Small intestine (tissue), 7 donors: Measurements from ENCODE around the gene HOXC5. TPM values are rescaled to one million over a fixed set of nuclear protein-coding genes. Genes with fewer than 3 reads are reported as not detected.

Experiments used
- DNase-seq, 2 donors: peaks; one replicate each; pipeline versions ENCODE4 v3.0.0 to v3.0.0-alpha.2; 2013
- FAIRE-seq: peaks from 2 replicates; lab custom pipeline; 2012; peaks lifted over from hg19 to GRCh38; lab: Jason Lieb, UNC
- H3K27ac ChIP-seq, 3 donors: one replicate each; pipeline ENCODE4 v1.5.1; 2013; ENCODE audit warnings: low read length in 2 of 3, mild to moderate bottlenecking in 2 of 3, control low read depth in 1 of 3, inconsistent platforms in 1 of 3, low read depth in 1 of 3, moderate library complexity in 1 of 3
- H3K27me3 ChIP-seq, 3 donors: one replicate each; pipeline ENCODE4 v1.6.1; 2013; ENCODE audit warnings: low read length in 3 of 3, inconsistent platforms in 1 of 3; ENCODE audit not compliant: control insufficient read depth in 3 of 3, insufficient read depth in 3 of 3
- H3K36me3 ChIP-seq, 3 donors: one replicate each; pipeline ENCODE4 v1.6.1; 2013; ENCODE audit warnings: low read length in 3 of 3, inconsistent platforms in 1 of 3, low read depth in 1 of 3, mild to moderate bottlenecking in 1 of 3, moderate library complexity in 1 of 3; ENCODE audit not compliant: control insufficient read depth in 3 of 3, insufficient read depth in 2 of 3
- H3K4me1 ChIP-seq, 3 donors: one replicate each; pipeline ENCODE4 v1.6.1; 2013; ENCODE audit warnings: low read length in 2 of 3, inconsistent platforms in 1 of 3, low read depth in 1 of 3, mild to moderate bottlenecking in 1 of 3, moderate library complexity in 1 of 3; ENCODE audit not compliant: control insufficient read depth in 3 of 3, insufficient read depth in 2 of 3
- H3K4me3 ChIP-seq, 3 donors: one replicate each; pipeline ENCODE4 v1.5.1; 2013; ENCODE audit warnings: low read length in 3 of 3, control low read depth in 1 of 3, inconsistent platforms in 1 of 3, low read depth in 1 of 3, mild to moderate bottlenecking in 1 of 3, moderate library complexity in 1 of 3
- H3K9me3 ChIP-seq, 2 donors: one replicate each; pipeline ENCODE4 v1.6.1; 2013; ENCODE audit warnings: low read depth in 1 of 2, low read length in 1 of 2; ENCODE audit not compliant: control insufficient read depth in 2 of 2, insufficient read depth in 1 of 2
- WGBS, 3 donors: extraction: QIAGEN DNeasy Blood & Tissue Kit; methylation state at CpG; one replicate each; pipeline ENCODE4 v1.1.7; 2013; 5-methylcytosine and 5-hydroxymethylcytosine counted together
- polyA plus RNA-seq, 4 donors: library from polyadenylated mRNA; stranded (reverse) in 3 of 4; unstranded in 1 of 4; fragments of 200-250 nt in 3 of 4; fragments of 120-200 nt in 1 of 4; gene quantifications; one replicate each; pipeline versions ENCODE4 v1.2.1 to v1.2.3, GENCODE V29; 2013
- donor health status: healthy with polysubstance abuse.
- donor health status: control.
- donor health status: control.
- donor health status: Bipolar disorder and iron deficiency.
- donor health status: healthy.

The HOXC5 gene
- polyA plus RNA-seq, 4 donors, result 0.63 to 0.65 TPM; not detected in 2

- FAIRE-seq (no peak), DNase-seq (no peak)
- Histone ChIP-seq H3K4me1 (peaks cover 4 to 31% (median 4%) of the 10 kb centered on the region in 3 donors), H3K36me3 (no peaks in the 10 kb centered on the region), H3K9me3 (peaks cover 0 to 3% of the 10 kb centered on the region in 2 donors), H3K4me3 (no peak overlapping the region), H3K27ac (no peak overlapping the region), H3K27me3 (peaks cover 0 to 100% (median 78%) of the 10 kb centered on the region in 3 donors)
- 7 to 12% (median 12%) methylated on average over 13 of the region's 13 CpGs for WGBS, 3 donors
Observed at GRCh38 chr12:53998900-53999236, 34.0 kb upstream of the HOXC5 start.

DNA sequence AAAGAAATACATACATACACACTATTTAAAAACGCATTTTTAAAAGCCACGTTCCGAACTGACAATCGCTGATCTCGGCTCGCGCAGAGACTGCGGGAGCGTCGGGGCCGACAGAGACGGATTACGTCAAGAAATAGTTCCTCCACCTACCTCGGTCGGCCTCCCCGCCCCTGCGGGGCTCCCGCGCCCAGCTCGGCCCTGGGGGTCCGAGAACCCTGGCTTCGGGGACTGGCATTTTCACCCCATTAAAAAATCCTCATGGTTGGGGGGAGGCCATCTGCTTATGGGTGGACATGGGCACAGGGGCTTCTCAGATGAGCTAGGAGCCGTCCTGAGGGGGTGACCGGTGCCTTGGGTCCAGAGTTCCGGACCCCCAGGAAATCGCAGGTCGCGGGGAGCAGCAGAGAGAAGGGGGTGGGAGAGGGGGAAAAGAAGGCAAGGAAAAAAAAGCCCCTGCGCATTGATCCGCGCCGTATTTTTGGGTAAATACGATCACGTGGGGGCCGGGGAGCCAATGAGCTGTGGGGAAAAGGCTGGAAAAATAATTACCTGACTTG, 33.2 kb upstream of the HOXC5 start:
- Histone ChIP-seq H3K27me3 (peaks cover 0 to 100% (median 78%) of the 10 kb centered on the region in 3 donors), H3K36me3 (no peaks in the 10 kb centered on the region), H3K4me3 (peak overlapping the region in 1 of 3 donors; percentile 30), H3K9me3 (peaks cover 0 to 3% of the 10 kb centered on the region in 2 donors), H3K27ac (no peak overlapping the region), H3K4me1 (peaks cover under 1 to 23% (median 2%) of the 10 kb centered on the region in 3 donors)
- DNase-seq (peak in 1 of 2 donors; percentile 45), FAIRE-seq (no peak)
- WGBS, 3 donors, result 4 to 5% (median 4%) methylated on average over 35 of the region's 35 CpGs

- FAIRE-seq (no peak), DNase-seq (no peak)
- peaks cover 0 to 100% (median 81%) of the 10 kb centered on the region in 3 donors for H3K27me3 ChIP-seq
Observed at GRCh38 chr12:54000116-54001114, 32.4 kb upstream of the HOXC5 start, which contains the start of gene HOXC9. Gene HOXC9 (plus strand): TSS chr12:54000161. CDS start chr12:54000189, 28 bp downstream.

GRCh38 chr12:54001283-54002187, 31.3 kb upstream of the HOXC5 start:
- Histone ChIP-seq H3K9me3 (peaks cover 0 to 2% of the 10 kb centered on the region in 2 donors), H3K4me1 (peaks cover 0 to 18% (median 0%) of the 10 kb centered on the region in 3 donors), H3K27ac (no peak overlapping the region), H3K4me3 (no peak overlapping the region), H3K27me3 (peaks cover 0 to 100% (median 82%) of the 10 kb centered on the region in 3 donors), H3K36me3 (no peaks in the 10 kb centered on the region)
- FAIRE-seq, result no peak
- 11 to 22% (median 18%) methylated on average over 8 of the region's 8 CpGs for WGBS, 3 donors
- no peak for DNase-seq

More at GRCh38 chr12:54000116-54001114, 32.4 kb upstream of the HOXC5 start, which contains the start of gene HOXC9:
- H3K9me3 ChIP-seq, result peaks cover 0 to 3% of the 10 kb centered on the region in 2 donors
- no peaks in the 10 kb centered on the region for H3K36me3 ChIP-seq
- H3K4me1 ChIP-seq, result peaks cover 0 to 16% (median 0%) of the 10 kb centered on the region in 3 donors
- no peak within 1 kb of the TSS for H3K27ac ChIP-seq
- WGBS, 3 donors, result 3 to 5% (median 4%) methylated on average over 86 to 87 of the region's 87 CpGs
- H3K4me3 ChIP-seq, result peak within 1 kb of the TSS in 2 of 3 donors; percentile 4 to 30

DNA sequence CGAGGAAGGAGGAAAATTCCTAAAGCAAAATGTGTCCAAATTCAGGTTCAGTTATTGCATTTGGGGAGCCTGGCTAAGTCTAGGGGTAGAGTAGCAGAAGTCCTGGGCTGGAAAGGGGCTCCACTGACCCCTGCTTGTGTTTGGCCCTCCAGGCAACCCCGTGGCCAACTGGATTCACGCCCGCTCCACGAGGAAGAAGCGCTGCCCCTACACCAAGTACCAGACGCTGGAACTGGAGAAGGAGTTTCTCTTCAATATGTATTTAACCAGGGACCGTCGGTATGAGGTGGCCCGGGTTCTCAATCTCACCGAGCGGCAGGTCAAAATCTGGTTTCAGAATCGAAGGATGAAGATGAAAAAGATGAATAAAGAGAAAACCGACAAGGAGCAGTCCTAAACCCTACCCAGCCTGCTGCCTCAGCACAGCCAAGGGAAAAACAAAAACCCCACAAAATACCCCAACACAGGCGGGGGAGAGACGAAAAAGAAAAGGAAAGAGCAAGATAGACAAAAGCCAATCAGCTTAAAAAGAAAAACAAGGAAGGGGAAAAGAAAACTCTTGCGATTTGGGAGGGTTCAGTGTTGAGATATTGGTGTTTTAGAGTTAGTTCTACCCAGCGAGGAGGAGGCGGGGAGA, 30.5 kb upstream of the HOXC5 start:
- DNase-seq, result no peak
- peaks cover 0 to 100% (median 82%) of the 10 kb centered on the region in 3 donors for H3K27me3 ChIP-seq
- no peaks in the 10 kb centered on the region for H3K36me3 ChIP-seq
- WGBS, 3 donors, result 16 to 18% (median 18%) methylated on average over 19 of the region's 19 CpGs
- no peak overlapping the region for H3K4me3 ChIP-seq
- H3K4me1 ChIP-seq, result peaks cover 0 to 24% (median 0%) of the 10 kb centered on the region in 3 donors
- no peak for FAIRE-seq
- no peak overlapping the region for H3K27ac ChIP-seq
- H3K9me3 ChIP-seq, result peaks cover 0 to 2% of the 10 kb centered on the region in 2 donors

DNA sequence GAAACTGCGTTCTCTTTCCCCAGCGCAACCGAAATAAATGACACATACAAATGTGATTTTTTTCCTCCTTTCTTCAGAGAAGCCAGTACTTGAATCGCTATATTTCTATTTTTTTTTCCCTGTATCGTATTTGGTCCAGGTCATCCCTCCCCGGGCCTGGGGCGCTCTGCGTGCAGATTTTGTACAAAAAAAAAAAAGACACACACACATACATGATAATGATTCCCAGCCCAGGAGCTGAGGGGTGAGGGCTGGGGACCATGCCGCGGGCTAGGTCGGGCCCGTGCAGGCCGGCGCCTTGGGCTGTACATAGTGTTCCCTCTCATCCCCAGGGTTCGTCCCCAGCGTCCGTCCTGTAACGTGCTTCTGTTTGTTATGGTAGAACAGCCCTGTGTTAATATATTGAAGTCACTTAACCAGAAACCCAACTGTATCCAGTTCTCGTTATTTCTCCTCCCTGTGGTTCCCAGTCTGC, 29.9 kb upstream of the HOXC5 start:
- DNase-seq, result no peak
- Histone ChIP-seq H3K9me3 (peaks cover 0 to 2% of the 10 kb centered on the region in 2 donors), H3K27me3 (peaks cover 0 to 100% (median 81%) of the 10 kb centered on the region in 3 donors), H3K4me1 (peaks cover 0 to 24% (median 0%) of the 10 kb centered on the region in 3 donors), H3K4me3 (no peak overlapping the region), H3K36me3 (no peaks in the 10 kb centered on the region), H3K27ac (no peak overlapping the region)
- no peak for FAIRE-seq
- 15 to 28% (median 27%) methylated on average over 18 to 19 of the region's 19 CpGs for WGBS, 3 donors

DNA sequence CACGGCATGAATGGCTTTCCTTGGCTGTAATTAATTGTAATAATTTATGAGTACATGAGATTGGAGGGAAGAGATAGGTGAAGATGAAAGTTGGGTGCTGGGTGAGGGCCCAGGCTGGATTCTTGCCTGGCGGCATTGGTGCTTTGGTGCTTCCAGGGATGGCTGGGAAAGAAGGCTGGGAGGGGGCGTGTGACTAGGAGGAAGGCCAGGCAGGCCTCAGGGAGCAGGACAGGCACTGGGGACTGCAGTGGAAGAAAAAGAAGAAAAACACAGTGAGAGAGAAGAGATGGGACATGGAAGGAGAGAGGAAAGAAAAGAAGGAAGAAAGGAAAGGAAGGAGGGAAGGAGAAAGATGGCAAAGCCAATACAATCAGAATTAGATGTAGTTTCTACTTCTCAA, 29.2 kb upstream of the HOXC5 start:
- no peak overlapping the region for H3K4me3 ChIP-seq
- H3K36me3 ChIP-seq, result no peaks in the 10 kb centered on the region
- DNase-seq (no peak), FAIRE-seq (no peak)
- peaks cover 0 to 100% (median 79%) of the 10 kb centered on the region in 3 donors for H3K27me3 ChIP-seq
- peaks cover 0 to 24% (median 0%) of the 10 kb centered on the region in 3 donors for H3K4me1 ChIP-seq
- H3K9me3 ChIP-seq, result peaks cover 0 to 2% of the 10 kb centered on the region in 2 donors
- WGBS, 3 donors, result 14 to 40% (median 28%) methylated on average over 3 of the region's 3 CpGs
- H3K27ac ChIP-seq, result no peak overlapping the region
